DOHH2 (cell line): ENCODE results near the gene SLC6A13.

Experiments used
- CTCF ChIP-seq: fragments of 200-600 bp; sonication (generic); IDR thresholded peaks from one replicate; pipeline ENCODE4 v1.5.1; 2014; ENCODE audit warnings: antibody characterized with exemption, mild to moderate bottlenecking, low read depth, low read length; ENCODE audit not compliant: poor library complexity, severe bottlenecking
- EZH2phosphoT487 ChIP-seq: fragments of 200-600 bp; sonication (generic); IDR thresholded peaks from 2 replicates; pipeline ENCODE4 v1.6.1; 2017; ENCODE audit warnings: borderline replicate concordance, mild to moderate bottlenecking, antibody characterized with exemption, low read length, moderate library complexity, mixed read lengths

GRCh38 chr12:193261-193660, 69.4 kb downstream of the SLC6A13 start:
- no peak for TF ChIP-seq CTCF
- TF ChIP-seq EZH2phosphoT487 = no peak
